ENCODE measurements around the gene ZNF496. TPM values are rescaled to one million over a fixed set of nuclear protein-coding genes. Genes with fewer than 3 reads are reported as not detected.

Gene ZNF496
- total RNA-seq, 1 donor from 2014 or later, result 59.5 TPM

- Mint-ChIP-seq H3K4me1 (ENCODE audit: low read depth) (peaks cover 3% of the 10 kb centered on the region), H3K36me3 (ENCODE audit: insufficient read depth) (no peaks in the 10 kb centered on the region), H3K27ac (no peak overlapping the region), H3K4me3 (ENCODE audit: low read depth) (no peak overlapping the region), H3K9me3 (ENCODE audit: low read depth) (peaks cover 3% of the 10 kb centered on the region), H3K27me3 (peaks cover 31% of the 10 kb centered on the region)
- DNase-seq (ENCODE audit: low spot score, unreplicated experiment), result peak; percentile 47
- peak; percentile 66 for TF ChIP-seq CTCF (IDR thresholded peaks at IDR 0.05; ENCODE audit: unreplicated experiment)
Measured at GRCh38 chr1:247373721-247374141, 42.1 kb upstream of the ZNF496 start.

- H3K4me3 Mint-ChIP-seq (ENCODE audit: low read depth), result no peak overlapping the region
- TF ChIP-seq CTCF (IDR thresholded peaks at IDR 0.05; ENCODE audit: unreplicated experiment), result no peak
Measured at GRCh38 chr1:247371801-247372259, 40.2 kb upstream of the ZNF496 start.

GRCh38 chr1:247370786-247371732 is 39.4 kb upstream of the ZNF496 start:
- Mint-ChIP-seq H3K4me1 (ENCODE audit: low read depth) (peaks cover 4% of the 10 kb centered on the region), H3K27ac (no peak overlapping the region), H3K4me3 (ENCODE audit: low read depth) (no peak overlapping the region), H3K9me3 (ENCODE audit: low read depth) (peaks cover 3% of the 10 kb centered on the region), H3K27me3 (peaks cover 23% of the 10 kb centered on the region), H3K36me3 (ENCODE audit: insufficient read depth) (no peaks in the 10 kb centered on the region)
- TF ChIP-seq CTCF (IDR thresholded peaks at IDR 0.05; ENCODE audit: unreplicated experiment), result no peak
- no peak for DNase-seq (ENCODE audit: low spot score, unreplicated experiment)

More at GRCh38 chr1:247371801-247372259, 40.2 kb upstream of the ZNF496 start:
- Mint-ChIP-seq H3K27me3 (peaks cover 28% of the 10 kb centered on the region), H3K9me3 (ENCODE audit: low read depth) (peaks cover 3% of the 10 kb centered on the region), H3K36me3 (ENCODE audit: insufficient read depth) (no peaks in the 10 kb centered on the region), H3K27ac (no peak overlapping the region), H3K4me1 (ENCODE audit: low read depth) (peaks cover 4% of the 10 kb centered on the region)
- no peak for DNase-seq (ENCODE audit: low spot score, unreplicated experiment)

- TF ChIP-seq CTCF (IDR thresholded peaks at IDR 0.05; ENCODE audit: unreplicated experiment), result no peak
- Mint-ChIP-seq H3K27ac (peak overlapping the region; percentile 47), H3K9me3 (ENCODE audit: low read depth) (peaks cover 8% of the 10 kb centered on the region), H3K4me1 (ENCODE audit: low read depth) (peaks cover 4% of the 10 kb centered on the region), H3K27me3 (peaks cover 3% of the 10 kb centered on the region), H3K36me3 (ENCODE audit: insufficient read depth) (peaks cover 2% of the 10 kb centered on the region), H3K4me3 (ENCODE audit: low read depth) (no peak overlapping the region)
- no peak for DNase-seq (ENCODE audit: low spot score, unreplicated experiment)
Measured at GRCh38 chr1:247368490-247369145, 37.0 kb upstream of the ZNF496 start.

GRCh38 chr1:247367786-247368422 is 36.2 kb upstream of the ZNF496 start:
- Mint-ChIP-seq H3K36me3 (ENCODE audit: insufficient read depth) (peaks cover 2% of the 10 kb centered on the region), H3K4me1 (ENCODE audit: low read depth) (peaks cover 4% of the 10 kb centered on the region), H3K27ac (no peak overlapping the region), H3K9me3 (ENCODE audit: low read depth) (peaks cover 8% of the 10 kb centered on the region), H3K4me3 (ENCODE audit: low read depth) (no peak overlapping the region), H3K27me3 (peaks cover 6% of the 10 kb centered on the region)
- DNase-seq (ENCODE audit: low spot score, unreplicated experiment), result no peak
- TF ChIP-seq CTCF (IDR thresholded peaks at IDR 0.05; ENCODE audit: unreplicated experiment), result no peak
